ENCODE measurements around the gene FMO5.

- no peak for TF ChIP-seq CTCF (IDR thresholded peaks at IDR 0.05; ENCODE audit: insufficient read depth, low read length)
- no peak for TF ChIP-seq POLR2AphosphoS5 (IDR thresholded peaks at IDR 0.05; ENCODE audit: low read depth)
- TF ChIP-seq GABPA (IDR thresholded peaks at IDR 0.05; ENCODE audit: low read depth) = no peak
- TF ChIP-seq SPI1 (IDR thresholded peaks at IDR 0.05; ENCODE audit: borderline replicate concordance, low read depth) = no peak
- no peak for TF ChIP-seq REST (IDR thresholded peaks at IDR 0.05; ENCODE audit: insufficient replicate concordance, low read depth)
Observed at GRCh38 chr1:147171399-147172167, 53.6 kb downstream of the FMO5 start.
